HG03135 (cell line): ENCODE results near the gene NUMB.
"Not testable (repeated sequence)": the region's sequence is repeated elsewhere in the genome, so short reads cannot be mapped to it uniquely, and the experiment has no call there.

Experiments used
- ATAC-seq: cut with Tn5 transposase; IDR thresholded peaks from one replicate; pipeline ENCODE4 v1.9.1; 2021; ENCODE audit warnings: mild to moderate bottlenecking, moderate library complexity; ENCODE audit not compliant: unreplicated experiment

The NUMB gene

DNA sequence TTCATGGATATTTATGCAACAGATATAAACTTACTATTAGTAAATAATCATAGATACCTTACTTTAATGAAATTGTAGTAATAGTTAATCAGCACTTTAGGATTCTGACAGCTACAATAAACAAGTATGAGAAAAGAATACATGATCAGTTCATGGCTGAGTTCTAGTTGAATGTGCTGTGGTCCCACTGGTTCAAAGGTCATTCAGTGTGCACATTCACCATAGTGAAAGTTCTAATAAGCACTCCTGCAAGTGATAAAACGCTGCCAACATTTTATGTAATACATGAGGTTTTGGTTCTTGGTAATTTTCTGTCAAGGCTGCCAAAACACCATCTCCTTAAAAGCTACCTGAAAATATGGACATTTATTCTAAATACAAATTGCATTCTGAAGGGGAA lies 92.6 kb downstream of the NUMB start:
- no peak for ATAC-seq

DNA sequence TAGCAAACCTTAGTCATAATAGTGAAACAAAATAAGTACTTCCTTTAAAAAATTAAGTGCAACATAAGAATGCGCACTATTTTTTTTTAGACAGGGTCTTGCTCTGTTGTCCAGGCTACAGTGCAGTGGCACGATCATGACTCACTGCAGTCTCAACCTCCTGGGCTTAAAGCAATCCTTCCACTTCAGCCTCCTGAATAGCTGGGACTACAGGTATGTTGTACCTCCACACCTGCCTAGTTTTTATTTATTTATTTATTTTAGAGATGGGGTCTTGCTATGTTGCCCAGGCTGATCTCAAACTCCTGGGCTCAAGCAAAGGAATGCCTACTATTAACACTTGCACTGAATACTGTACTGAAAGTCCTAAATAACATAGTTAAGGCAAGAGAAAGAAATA lies 93.8 kb downstream of the NUMB start:
- ATAC-seq = no peak

DNA sequence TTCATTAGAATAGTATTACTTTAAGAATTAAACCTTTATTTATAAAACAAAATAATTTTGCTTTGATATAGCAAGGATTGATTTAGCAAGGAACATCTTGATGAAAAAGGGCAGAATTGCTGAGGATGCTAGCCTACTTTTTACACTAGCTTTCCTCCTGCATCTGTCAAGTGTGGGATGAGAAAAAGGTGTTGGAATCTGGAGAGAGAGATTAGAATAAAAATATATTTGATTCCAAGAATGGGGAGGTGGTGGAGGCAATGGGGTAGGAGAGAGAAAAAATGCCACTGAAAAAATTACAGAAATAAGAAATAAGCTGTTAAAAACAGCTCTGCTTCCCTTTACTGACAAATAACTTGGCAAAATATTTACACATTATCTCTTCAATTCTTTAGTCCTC lies 98.9 kb downstream of the NUMB start:
- ATAC-seq = no peak

DNA sequence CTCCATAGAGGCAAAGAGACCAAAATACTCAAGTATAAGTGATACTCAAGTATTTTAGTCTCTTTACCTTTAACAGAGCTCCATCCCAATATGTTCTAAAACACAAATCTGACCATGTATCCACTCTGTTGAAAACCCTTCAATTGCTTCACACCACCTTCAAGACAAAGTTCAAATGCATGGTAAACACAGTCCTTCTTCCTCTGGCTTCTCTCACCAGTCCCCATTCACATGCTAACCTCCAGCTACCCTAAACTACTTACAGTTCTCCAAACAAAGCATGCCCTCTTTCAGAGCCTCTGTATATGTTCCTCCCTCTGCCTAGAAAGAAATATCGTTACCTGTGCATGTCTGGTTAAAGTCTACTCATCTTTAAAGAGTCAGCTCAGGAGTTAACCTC lies 100.2 kb downstream of the NUMB start:
- no peak for ATAC-seq

DNA sequence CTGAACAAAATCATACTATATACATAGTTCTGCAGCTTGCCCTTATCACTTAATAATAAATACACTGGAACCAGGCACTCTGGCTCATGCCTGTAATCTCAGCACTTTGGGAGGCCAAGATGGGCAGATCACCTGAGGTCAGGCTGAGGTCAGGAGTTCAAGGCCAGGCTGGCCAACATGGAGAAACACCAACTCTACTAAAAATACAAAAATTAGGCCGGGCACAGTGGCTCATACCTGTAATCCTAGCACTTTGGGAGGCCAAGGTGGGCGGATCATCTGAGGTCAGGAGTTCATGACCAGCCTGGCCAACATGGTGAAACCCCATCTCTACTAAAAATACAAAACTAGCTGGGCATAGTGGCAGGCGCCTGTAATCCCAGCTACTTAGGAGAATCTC lies 109.3 kb downstream of the NUMB start:
- ATAC-seq = not testable (repeated sequence)

DNA sequence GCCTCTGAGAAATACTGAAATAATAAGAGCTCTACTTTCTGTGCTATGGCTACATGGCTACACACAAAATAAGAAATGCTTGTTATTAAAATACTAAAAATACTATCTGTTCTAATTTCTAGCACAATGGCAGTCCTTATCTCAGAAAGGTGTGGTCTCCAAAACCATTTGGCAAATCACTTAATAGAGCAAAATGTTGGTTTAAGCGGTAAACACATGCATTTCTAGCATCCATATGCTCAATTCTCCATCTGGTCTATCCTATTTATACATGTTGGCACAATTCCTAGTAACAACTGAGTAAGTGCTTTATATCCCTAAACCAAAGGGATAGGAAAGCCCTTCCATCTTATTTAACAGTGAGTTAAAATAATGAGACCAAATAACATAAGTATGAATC lies 114.0 kb downstream of the NUMB start:
- no peak for ATAC-seq

DNA sequence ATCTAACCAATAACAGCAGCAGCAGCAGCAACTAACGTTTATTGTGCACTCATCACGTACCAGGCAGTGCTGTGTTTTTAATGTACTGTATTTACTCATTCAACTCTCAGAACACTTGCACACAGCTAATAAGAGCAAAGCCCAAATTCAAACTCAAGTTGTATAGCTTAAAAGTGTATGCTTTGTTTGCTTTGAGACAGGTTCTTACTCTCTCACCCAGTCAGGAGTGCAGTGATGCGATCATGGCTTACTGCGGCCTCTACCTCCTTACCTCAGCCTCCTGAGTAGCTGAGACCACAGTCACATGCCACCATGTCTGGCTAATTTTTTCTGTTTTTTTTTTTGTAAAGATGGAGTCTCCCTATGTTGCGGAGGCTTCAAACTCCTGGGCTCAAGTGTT lies 115.7 kb downstream of the NUMB start:
- ATAC-seq = no peak

DNA sequence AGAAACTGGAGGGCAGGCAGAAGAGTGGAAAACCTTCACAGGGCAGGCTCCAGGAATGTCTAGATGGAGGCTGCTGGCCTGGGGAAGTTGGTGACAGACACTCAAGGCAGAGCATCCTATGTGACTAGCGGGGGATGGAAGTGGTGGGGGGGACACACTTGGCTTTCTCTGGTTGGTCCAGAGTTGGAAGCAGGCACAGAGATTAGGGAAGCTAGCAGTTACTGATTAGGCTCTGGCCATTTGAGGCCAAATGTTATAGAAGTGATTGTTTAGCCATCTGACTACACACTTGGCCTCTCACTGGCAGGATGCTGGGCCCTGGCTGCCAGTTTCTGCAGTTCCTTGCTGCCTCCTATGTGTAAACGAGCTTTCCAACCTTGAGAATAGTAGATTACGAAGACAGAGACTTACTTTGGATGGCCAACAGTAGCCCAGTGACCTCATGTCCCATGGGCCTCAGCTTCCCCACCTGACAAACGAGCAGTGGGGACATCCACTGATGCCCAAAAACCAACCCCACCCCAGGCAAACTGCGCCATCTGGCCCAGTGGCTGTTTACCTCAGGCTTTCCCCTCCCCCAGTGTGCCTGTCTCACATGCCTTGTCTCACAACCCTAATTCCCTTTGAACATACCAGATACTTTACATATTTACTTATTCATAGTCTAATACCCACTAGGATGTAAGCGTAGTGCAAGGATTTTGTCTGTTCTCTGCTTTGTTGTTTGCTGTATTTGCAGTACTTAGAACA lies 118.3 kb downstream of the NUMB start:
- no peak for ATAC-seq

DNA sequence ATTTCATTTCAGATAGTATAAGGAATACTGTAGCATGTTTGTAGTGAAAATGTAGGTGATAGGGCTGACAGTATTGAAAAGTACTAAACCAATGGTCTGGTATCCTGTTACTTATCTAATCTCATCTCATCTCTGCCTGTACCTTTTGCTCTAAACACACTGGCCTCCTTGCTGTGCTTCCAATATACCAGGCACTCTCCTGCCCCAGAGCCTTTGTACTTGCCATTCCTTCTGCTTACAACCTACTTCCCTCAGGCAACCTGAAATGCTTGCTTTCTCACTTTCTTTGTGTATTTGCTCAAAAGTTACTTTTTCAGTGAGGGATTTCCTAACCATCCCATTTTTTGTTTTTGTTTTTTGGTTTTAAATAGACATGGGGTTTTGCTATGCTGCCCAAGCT lies 119.1 kb downstream of the NUMB start:
- no peak for ATAC-seq

DNA sequence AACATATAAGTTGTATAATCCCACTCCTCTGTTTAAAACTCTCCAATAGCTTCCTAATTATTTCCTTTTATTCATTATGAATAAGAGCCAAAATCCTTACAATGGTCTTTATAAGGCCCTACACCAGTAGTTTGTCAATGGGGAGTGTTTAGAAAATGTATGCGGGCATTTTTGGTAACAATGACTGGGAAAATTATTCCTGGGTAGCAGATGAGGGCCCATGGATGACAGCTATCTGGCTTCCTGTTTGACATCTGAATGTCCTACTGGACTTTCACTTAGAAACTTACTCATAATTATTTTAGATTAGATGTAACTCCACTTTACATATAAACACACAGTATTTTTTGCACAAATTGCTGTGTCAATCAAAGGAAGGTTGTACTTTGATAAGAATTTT lies 119.8 kb downstream of the NUMB start:
- no peak for ATAC-seq

DNA sequence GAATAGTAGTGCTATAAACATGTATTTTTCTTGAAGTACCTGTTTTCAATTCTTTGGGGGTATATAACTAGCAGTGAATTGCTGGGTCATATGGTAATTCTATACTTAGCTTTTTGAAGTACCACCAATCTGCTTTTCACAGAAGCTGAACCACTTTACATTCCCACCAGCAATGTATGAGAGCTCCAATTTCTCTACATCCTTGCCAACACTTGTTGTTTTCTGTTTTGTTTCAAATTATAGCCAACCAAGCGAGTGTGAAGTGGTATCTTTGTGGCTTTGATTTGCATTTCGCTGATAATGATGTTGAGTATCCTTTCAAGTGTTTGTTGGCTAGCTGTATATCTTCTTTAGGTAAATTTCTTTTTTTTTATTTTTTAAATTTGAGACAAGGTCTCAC lies 125.3 kb downstream of the NUMB start:
- ATAC-seq = no peak

DNA sequence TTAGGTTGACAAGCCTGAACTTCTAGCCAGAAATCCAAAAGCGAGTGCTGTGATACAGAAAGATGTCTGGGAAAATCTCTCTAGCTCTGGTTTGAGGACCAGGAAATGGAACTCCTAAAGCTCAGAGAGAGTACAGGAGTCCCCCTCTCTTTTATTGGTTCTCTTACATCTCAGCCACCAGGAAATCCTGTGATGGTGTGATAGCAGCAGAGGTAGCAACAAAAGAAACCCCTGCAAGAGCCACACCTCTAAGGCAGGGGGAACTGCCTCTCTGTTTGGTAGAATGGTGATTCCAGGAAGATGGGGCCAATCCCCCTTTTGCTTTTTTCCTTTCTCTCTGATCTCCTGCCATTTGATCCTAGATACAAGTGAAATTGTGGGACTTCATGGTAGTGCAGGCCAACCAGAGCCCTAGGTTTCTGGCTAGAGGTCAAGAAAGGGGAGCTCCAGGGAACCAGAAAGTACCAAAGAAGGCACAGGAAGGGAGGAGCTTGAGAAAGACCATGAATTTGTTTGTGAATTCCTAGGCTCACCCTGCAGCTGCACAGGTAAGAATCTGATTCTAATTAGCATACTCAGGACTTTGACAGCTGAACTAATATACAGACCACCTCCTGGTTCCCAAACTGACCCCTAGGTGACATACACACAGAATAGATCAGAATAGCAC lies 132.6 kb downstream of the NUMB start:
- ATAC-seq = no peak

DNA sequence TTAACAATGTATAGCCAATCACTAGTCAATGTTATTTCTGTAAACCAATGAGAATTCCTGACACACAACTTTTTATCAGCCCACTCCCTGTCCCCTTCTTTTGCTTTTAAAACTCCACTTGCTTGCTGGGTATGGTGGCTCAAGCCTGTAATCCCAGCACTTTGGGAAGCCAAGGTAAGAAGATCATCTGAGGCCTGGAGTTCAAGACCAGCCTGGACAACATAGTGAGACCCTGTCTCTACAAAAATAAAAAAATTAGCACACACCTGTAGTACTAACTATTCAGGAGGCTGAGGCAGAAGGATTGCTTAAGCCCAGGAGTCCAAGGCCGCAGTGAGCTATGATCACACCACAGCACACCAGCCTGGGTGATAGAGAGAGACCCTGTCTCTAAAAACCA lies 133.3 kb downstream of the NUMB start:
- no peak for ATAC-seq

DNA sequence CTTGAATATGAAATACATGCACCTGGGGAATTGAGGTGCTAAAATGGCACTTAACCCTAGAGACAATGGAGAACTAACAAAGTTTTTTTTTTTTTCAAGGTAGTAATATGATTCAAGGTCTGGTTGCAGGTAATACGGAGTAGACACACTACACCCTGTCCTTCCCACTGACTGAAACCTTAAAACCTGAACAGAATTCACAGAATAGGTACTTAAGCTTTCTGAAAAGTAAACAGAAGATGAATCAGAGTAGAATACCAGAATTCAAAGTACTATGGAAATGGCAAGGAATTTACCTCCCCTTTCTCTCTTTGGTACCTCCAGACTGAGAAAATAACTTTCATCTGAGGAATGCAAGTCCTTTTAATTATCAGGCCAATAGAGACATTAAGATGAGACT lies 133.8 kb downstream of the NUMB start:
- ATAC-seq = no peak

DNA sequence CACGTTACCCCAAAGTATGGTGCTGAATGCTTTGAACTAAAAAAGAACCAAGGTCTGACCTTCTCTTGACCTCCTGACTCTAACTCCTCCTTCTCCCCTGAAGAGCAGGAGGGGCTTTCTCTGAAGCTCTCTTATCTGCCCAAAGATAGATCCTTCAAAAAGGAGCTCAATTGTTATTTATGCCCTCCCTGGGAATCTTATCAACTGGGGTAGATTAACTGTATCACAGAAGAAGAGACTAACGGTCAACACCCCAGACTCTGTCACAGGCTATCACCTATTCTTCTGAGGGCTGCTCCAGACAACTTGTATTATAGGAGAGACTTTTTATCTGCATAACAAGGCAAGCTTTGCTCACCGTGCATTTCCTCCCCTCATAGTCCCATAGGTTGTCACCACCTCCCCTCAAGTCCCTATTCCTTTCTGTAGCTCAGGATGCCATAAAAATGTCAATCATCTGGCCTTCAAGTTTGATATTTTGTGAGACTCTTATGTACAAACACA lies 134.4 kb downstream of the NUMB start:
- ATAC-seq = no peak

DNA sequence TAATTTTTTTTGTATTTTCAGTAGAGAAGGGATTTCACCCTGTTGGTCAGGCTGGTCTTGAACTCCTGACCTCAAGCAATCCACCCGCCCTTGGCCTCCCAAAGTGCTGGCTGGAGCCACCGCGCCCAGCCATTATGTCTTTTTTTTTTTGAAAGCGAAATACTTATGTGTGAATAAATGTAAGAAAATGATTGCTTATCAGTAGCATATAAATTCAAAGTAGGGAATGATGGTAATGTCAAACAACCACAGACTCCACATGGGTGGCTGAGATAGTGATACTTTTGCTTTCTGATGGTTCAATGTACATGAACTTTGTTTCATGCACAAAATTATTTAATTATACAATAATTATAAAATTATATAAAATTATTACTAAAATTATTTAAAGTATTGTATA lies 145.2 kb downstream of the NUMB start:
- ATAC-seq = no peak

DNA sequence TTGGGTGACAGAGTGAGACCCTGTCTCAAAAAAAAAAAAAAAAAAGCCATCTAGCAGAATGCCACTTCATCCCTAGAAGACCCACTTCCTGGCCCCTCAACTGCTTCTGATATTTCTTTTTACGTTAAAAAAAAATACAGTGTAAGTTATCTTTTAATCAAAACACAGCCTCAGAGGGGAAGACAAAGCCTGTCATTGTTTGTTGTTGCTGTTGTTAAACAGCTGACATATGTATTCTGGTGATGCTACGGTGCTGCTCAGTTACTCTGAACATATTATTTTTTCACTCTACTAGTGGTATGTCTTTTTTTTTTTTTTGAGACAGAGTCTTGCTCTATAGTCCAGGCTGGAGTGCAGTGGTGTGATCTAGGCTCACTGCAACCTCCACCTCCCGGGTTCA lies 145.7 kb downstream of the NUMB start:
- no peak for ATAC-seq

DNA sequence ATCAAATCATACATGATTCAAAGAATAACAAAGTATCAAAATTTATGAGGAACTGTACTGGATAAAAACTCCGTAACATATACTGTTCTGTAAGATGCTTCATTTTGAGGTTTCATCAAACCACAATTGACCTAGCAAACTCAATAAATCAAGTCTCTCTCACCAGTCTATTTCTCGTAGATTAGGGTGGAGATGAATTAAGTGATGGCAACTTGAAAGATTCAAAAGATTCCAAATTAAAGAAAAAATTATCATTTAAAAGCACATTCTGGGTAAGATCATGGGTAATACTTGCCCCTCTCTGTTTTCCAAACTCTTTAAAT lies 146.7 kb downstream of the NUMB start:
- no peak for ATAC-seq

DNA sequence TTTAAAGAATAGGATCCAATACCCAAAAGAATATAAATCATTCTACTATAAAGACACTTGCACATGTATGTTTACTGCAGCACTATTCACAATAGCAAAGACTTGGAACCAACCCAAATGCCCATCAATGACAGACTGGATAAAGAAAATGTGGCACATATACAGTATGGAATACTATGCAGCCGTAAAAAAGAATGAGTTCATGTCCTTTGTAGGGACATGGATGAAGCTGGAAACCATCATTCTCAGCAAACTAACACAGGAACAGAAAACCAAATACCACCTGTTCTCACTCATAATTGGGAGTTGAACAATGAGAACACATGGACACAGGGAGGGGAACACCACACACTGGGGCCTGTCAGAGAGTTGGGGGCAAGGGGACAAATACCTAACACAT lies 149.1 kb downstream of the NUMB start:
- ATAC-seq = not testable (repeated sequence)

DNA sequence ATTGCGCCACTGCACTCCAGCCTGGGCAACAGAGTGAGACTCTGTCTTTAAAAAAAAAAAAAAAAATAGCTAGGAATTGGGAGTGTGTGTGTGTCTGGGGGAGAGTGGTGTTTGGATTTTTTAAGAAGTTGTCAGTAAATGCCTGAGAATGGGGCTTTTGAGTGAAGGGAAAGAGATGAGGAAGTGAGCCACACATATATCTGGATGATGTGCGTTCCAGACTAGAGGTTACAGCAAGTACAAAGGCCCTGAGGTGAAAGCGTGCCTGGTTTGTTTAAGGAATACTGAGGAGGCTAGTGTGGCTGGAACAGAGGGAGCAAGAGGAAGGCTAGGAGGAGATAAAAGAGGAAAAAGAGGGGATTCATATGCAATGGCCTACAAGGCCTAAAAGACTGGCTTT lies 151.1 kb downstream of the NUMB start:
- no peak for ATAC-seq

DNA sequence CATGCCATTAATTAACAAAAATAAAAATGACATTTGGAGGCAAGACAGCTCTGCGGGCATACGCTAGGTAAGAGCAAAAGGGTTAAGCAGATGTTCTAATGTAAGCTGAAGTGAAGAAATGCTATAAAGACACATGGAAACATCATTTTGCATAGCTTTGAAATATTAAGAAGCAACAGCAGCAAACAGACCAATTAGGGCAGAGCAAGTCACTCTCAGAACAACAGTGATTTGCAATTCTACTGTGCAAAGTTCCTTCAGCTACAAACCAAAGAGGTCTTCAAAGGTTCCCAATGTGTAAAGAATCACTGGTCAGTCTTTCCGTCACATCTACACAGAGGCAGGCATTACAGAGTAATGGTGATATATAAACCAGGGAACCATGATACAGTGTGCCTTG lies 152.8 kb downstream of the NUMB start:
- ATAC-seq = no peak

DNA sequence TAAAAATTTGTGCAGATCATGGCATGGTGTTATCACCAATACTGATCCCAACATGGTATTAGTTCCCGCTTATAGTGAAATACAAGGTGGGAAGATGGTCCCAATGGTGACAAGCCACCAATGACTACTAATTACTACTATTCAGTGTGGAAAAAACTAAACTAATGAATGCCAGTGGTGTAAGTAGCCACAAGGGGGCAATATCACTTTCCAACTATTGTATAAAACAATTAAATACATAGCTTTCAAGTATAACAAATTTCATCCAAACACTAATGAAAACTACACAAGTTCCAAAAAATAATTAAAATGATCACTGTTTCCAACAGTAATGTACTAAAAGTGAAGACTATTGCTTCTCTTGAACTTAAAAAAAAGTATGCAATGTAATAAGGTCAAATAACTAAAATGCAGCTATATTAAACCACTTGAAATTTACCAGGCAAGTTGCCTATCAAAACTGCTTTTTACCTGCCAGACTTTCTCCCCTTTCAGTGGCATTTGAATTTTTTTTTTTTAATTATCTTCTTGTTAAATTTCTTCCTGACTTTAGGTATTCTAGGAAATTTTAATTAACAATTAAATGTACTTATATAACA lies 163.0 kb downstream of the NUMB start:
- ATAC-seq = no peak
